NCI-H2107 (cell line): ENCODE measurements around the gene TBC1D3.
"Not testable (repeated sequence)": the region's sequence is repeated elsewhere in the genome, so short reads cannot be mapped to it uniquely, and the experiment has no call there.

Experiments used
- DNase-seq: peaks from one replicate; lab custom pipeline; 2025; lab: John Stamatoyannopoulos, UW

Gene TBC1D3

GRCh38 chr17:38192455-38192854 lies at the start of gene TBC1D3:
Gene TBC1D3 (minus strand): TSS chr17:38192555. CDS start chr17:38191029, 1,526 bp downstream.
- not testable (repeated sequence) for DNase-seq

GRCh38 chr17:38232790-38233189 lies 40.4 kb upstream of the TBC1D3 start:
- DNase-seq = not testable (repeated sequence)

DNA sequence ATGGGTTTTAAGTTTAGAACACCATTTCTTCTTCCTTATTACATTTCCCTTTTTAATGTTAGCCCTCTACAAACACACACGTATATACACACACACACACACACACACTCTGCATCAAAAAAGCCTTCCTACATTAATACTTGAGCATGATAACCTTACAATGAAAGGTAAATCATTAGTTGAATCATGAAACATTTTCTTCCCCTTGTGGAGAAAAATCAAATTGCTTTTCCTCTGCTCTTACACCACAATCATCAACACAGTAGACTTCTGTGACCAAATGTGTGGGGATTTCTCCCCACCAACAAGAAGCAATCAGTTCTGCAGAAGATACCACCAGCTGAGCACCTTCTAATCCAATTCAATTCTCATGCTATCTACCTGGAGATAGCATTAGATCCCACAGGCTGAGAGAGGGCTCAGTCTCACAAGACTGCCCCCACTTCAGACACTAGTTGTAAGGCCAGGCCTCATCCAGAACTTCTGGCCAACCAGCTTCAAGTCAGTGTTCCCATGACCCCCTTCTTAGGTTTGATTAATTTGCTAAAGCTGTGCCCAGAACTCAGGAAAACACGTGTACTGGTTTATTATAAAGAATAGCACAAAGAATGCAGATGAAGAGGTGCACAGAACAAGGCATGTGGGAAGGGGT lies 33.6 kb upstream of the TBC1D3 start:
- DNase-seq = not testable (repeated sequence)

DNA sequence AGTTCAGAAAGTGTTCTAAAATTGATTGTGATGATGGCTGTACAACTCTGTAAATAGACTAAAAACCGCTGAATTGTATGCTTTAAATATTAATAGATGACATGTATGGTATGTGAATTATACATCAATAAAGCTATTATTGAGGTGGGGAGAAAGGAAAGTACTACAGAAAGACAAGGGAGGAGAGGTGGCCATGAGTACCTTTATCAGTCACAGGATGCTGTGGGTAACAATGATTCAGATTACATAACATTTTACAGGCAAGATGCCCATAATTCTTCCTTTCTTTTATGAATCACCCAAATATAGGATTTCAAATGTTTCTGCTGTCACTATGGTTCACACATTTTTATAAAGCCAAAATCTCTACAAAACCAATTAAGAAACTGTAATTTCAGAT lies 28.5 kb upstream of the TBC1D3 start:
- DNase-seq = not testable (repeated sequence)

- DNase-seq = not testable (repeated sequence)
Observed at GRCh38 chr17:38200271-38200670, 7.9 kb upstream of the TBC1D3 start.

DNA sequence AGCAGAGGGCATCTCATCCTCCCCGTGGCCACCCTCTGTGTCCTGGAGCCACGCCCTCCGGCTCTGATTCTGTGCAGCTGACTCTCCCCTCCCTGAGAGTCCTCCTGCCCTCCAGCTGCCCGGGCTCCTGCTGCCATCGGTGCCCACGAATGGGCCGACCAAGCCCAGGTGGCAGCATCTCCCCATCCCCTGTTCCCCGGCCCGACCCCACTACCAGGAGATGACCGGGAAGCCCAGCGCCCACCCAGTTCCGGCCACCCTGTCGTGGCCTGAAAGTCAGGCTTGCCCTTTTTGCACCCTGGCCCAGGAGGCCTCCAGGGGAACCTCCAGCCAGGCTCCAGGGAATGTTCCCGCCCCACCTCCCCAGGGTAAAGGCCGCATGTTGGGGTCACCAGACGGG lies 57.5 kb downstream of the TBC1D3 start:
- not testable (repeated sequence) for DNase-seq
